Putamen (tissue), 1 donor: ENCODE data around the gene MAN1A2.

Source experiments
- DNase-seq: peaks from one replicate; pipeline ENCODE4 v3.0.0-alpha.2; 2016; ENCODE audit warnings: low spot score

MAN1A2 gene

GRCh38 chr1:117577191-117577885 lies 210.1 kb downstream of the MAN1A2 start:
- DNase-seq: no peak

- no peak for DNase-seq
Measured at GRCh38 chr1:117578466-117578865, 211.2 kb downstream of the MAN1A2 start.
